Measurements from ENCODE around the gene SNX7. TPM values are rescaled to one million over a fixed set of nuclear protein-coding genes. Genes with fewer than 3 reads are reported as not detected.

SNX7 gene
- polyA plus RNA-seq, 1 of the 3 experiments (the other 2 are of a cell fraction), result 16.0 TPM

- no peaks in the 10 kb centered on the region for H3K9me2 ChIP-seq
- H3K9ac ChIP-seq, result no peak overlapping the region
- peaks cover 24 to 35% of the 10 kb centered on the region in 2 experiments for H3K36me3 ChIP-seq (replicated peaks in 1 of 2; ENCODE audit: control insufficient read depth in 1 of 2, insufficient read depth in 2 of 2, low read length in 1 of 2)
- H3K79me2 ChIP-seq (ENCODE audit: insufficient read depth), result peaks cover 12% of the 10 kb centered on the region
- TF ChIP-seq JUND (IDR thresholded peaks at IDR 0.05) (no peak), RFX5 (IDR thresholded peaks at IDR 0.05; ENCODE audit: low read length) (no peak), RXRA (IDR thresholded peaks at IDR 0.05; ENCODE audit: borderline replicate concordance, low read depth) (no peak)
- DNase-seq, result no peak
- H3K4me3 ChIP-seq (ENCODE audit: low read depth in 2 of 2, low read length in 1 of 2), result no peak overlapping the region
- no peaks in the 10 kb centered on the region for H3K4me1 ChIP-seq (ENCODE audit: control insufficient read depth in 1 of 2, insufficient read depth in 2 of 2, low read depth in 1 of 2, low read length in 1 of 2)
- WGBS (ENCODE audit: low lambda C conversion rate), result 90% methylated on average over 2 of the region's 2 CpGs
- no peak overlapping the region for H2AFZ ChIP-seq (ENCODE audit: low read depth)
- no peaks in the 10 kb centered on the region for H3K27me3 ChIP-seq (ENCODE audit: insufficient read depth)
- ChIA-PET CTCF (no interaction called here), POLR2A (no interaction called here)
- no peaks in the 10 kb centered on the region for H3K9me3 ChIP-seq
- no peaks in the 10 kb centered on the region for H3F3A ChIP-seq (replicated peaks; ENCODE audit: insufficient read depth)
- H3K27ac ChIP-seq (ENCODE audit: low read depth in 2 of 2, low read length in 1 of 2), result no peak overlapping the region
- H4K20me1 ChIP-seq (ENCODE audit: insufficient read depth), result no peaks in the 10 kb centered on the region
- H3K4me2 ChIP-seq, result no peak overlapping the region
Measured at GRCh38 chr1:98688110-98688739, 26.7 kb downstream of the SNX7 start.

- peaks cover 3% of the 10 kb centered on the region; the same call in 1 of the 2 replicates for H3K79me2 ChIP-seq (ENCODE audit: insufficient read depth)
- TF ChIP-seq SIN3A (IDR thresholded peaks at IDR 0.05; ENCODE audit: borderline replicate concordance, low read depth, low read length) (no peak), TCF12 (IDR thresholded peaks at IDR 0.05) (no peak), NRF1 (IDR thresholded peaks at IDR 0.05; ENCODE audit: low read depth, low read length) (no peak), ELF1 (IDR thresholded peaks at IDR 0.05) (no peak), EP300 (IDR thresholded peaks at IDR 0.05; ENCODE audit: borderline replicate concordance in 1 of 2, low read depth in 1 of 2, low read length in 1 of 2) (no peak), RAD21 (IDR thresholded peaks at IDR 0.05; ENCODE audit: low read length) (no peak), FOXM1 (IDR thresholded peaks at IDR 0.05; ENCODE audit: low read depth) (no peak), JUND (IDR thresholded peaks at IDR 0.05) (no peak), REST (IDR thresholded peaks at IDR 0.05; ENCODE audit: low read depth, low read length) (no peak), YY1 (IDR thresholded peaks at IDR 0.05; ENCODE audit: low read depth) (no peak), GATA2 (CRISPR knock-in tag; IDR thresholded peaks at IDR 0.05) (no peak), POLR2AphosphoS5 (IDR thresholded peaks at IDR 0.05; ENCODE audit: low read depth, low read length) (no peak)
- TF ChIP-seq, protein P1, sequence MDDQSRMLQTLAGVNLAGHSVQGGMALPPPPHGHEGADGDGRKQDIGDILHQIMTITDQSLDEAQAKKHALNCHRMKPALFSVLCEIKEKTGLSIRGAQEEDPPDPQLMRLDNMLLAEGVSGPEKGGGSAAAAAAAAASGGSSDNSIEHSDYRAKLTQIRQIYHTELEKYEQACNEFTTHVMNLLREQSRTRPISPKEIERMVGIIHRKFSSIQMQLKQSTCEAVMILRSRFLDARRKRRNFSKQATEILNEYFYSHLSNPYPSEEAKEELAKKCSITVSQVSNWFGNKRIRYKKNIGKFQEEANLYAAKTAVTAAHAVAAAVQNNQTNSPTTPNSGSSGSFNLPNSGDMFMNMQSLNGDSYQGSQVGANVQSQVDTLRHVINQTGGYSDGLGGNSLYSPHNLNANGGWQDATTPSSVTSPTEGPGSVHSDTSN (IDR thresholded peaks at IDR 0.05), result no peak
- TF ChIP-seq, protein P2, sequence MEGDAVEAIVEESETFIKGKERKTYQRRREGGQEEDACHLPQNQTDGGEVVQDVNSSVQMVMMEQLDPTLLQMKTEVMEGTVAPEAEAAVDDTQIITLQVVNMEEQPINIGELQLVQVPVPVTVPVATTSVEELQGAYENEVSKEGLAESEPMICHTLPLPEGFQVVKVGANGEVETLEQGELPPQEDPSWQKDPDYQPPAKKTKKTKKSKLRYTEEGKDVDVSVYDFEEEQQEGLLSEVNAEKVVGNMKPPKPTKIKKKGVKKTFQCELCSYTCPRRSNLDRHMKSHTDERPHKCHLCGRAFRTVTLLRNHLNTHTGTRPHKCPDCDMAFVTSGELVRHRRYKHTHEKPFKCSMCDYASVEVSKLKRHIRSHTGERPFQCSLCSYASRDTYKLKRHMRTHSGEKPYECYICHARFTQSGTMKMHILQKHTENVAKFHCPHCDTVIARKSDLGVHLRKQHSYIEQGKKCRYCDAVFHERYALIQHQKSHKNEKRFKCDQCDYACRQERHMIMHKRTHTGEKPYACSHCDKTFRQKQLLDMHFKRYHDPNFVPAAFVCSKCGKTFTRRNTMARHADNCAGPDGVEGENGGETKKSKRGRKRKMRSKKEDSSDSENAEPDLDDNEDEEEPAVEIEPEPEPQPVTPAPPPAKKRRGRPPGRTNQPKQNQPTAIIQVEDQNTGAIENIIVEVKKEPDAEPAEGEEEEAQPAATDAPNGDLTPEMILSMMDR (IDR thresholded peaks at IDR 0.05), result no peak
- TF ChIP-seq, protein P3, sequence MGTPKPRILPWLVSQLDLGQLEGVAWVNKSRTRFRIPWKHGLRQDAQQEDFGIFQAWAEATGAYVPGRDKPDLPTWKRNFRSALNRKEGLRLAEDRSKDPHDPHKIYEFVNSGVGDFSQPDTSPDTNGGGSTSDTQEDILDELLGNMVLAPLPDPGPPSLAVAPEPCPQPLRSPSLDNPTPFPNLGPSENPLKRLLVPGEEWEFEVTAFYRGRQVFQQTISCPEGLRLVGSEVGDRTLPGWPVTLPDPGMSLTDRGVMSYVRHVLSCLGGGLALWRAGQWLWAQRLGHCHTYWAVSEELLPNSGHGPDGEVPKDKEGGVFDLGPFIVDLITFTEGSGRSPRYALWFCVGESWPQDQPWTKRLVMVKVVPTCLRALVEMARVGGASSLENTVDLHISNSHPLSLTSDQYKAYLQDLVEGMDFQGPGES (IDR thresholded peaks at IDR 0.05; ENCODE audit: low read depth, low read length), result no peak
- ChIA-PET POLR2A (no interaction called here), CTCF (no interaction called here)
- no peaks in the 10 kb centered on the region for H3F3A ChIP-seq (replicated peaks; ENCODE audit: insufficient read depth)
- no peak overlapping the region for H3K27ac ChIP-seq (ENCODE audit: low read depth in 2 of 2, low read length in 1 of 2)
- no peaks in the 10 kb centered on the region for H3K9me2 ChIP-seq
- H3K9ac ChIP-seq, result no peak overlapping the region
- no peaks in the 10 kb centered on the region for H3K4me1 ChIP-seq (ENCODE audit: control insufficient read depth in 1 of 2, insufficient read depth in 2 of 2, low read depth in 1 of 2, low read length in 1 of 2)
- H2AFZ ChIP-seq (ENCODE audit: low read depth), result no peak overlapping the region
- no peak overlapping the region for H3K4me3 ChIP-seq (ENCODE audit: low read depth in 2 of 2, low read length in 1 of 2)
- no peaks in the 10 kb centered on the region for H3K27me3 ChIP-seq (ENCODE audit: insufficient read depth)
- H3K9me3 ChIP-seq, result no peaks in the 10 kb centered on the region
- peaks cover 27 to 32% of the 10 kb centered on the region in 2 experiments for H3K36me3 ChIP-seq (replicated peaks in 1 of 2; ENCODE audit: control insufficient read depth in 1 of 2, insufficient read depth in 2 of 2, low read length in 1 of 2)
- H3K4me2 ChIP-seq, result no peak overlapping the region
- no peak for DNase-seq
- no peaks in the 10 kb centered on the region for H4K20me1 ChIP-seq (ENCODE audit: insufficient read depth)
Measured at GRCh38 chr1:98690576-98690975, 29.1 kb downstream of the SNX7 start.
